K562 (cell line): Measurements from ENCODE around the gene DGCR8.

Experiments
- FOXM1 ChIP-seq, 2 experiments: fragments of 450-650 bp in 1 of 2; sonication (generic) in 1 of 2; formaldehyde crosslinking in 1 of 2; IDR thresholded peaks; 2 replicates each; pipeline versions ENCODE4 v1.6.1 to v1.9.0; 2017 to 2022; ENCODE audit warnings: low read depth in 2 of 2, mild to moderate bottlenecking in 2 of 2, missing genetic modification reagents in 1 of 2, moderate library complexity in 1 of 2
- NFYB ChIP-seq: IDR thresholded peaks from 2 replicates; pipeline ENCODE4 v1.6.1; 2011; ENCODE audit warnings: mild to moderate bottlenecking, moderate library complexity; ENCODE audit not compliant: insufficient read length; ENCODE audit errors: extremely low read depth
- POLR2A ChIP-seq: fragments of 450-650 bp; conservative IDR thresholded peaks from 2 replicates; pipeline ENCODE4 v1.6.1; 2016
- TF ChIP-seq, protein P1 (sequence below): sonication (generic); formaldehyde crosslinking; IDR thresholded peaks from 2 replicates; pipeline ENCODE4 v1.8.1; 2023; ENCODE audit warnings: mild to moderate bottlenecking, missing genetic modification reagents
- TF ChIP-seq, protein P2 (sequence below), 3 experiments: IDR thresholded peaks in 2 of 3; conservative IDR thresholded peaks in 1 of 3; 2 replicates each; pipeline ENCODE4 v1.5.1; 2011 to 2012; ENCODE audit warnings: low read length in 3 of 3, mild to moderate bottlenecking in 3 of 3, control low read depth in 2 of 3, improper control_type of control experiment in 1 of 3, inconsistent platforms in 1 of 3, low read depth in 1 of 3, mixed read lengths in 1 of 3, moderate library complexity in 1 of 3; ENCODE audit not compliant: insufficient read depth in 2 of 3

DNA sequence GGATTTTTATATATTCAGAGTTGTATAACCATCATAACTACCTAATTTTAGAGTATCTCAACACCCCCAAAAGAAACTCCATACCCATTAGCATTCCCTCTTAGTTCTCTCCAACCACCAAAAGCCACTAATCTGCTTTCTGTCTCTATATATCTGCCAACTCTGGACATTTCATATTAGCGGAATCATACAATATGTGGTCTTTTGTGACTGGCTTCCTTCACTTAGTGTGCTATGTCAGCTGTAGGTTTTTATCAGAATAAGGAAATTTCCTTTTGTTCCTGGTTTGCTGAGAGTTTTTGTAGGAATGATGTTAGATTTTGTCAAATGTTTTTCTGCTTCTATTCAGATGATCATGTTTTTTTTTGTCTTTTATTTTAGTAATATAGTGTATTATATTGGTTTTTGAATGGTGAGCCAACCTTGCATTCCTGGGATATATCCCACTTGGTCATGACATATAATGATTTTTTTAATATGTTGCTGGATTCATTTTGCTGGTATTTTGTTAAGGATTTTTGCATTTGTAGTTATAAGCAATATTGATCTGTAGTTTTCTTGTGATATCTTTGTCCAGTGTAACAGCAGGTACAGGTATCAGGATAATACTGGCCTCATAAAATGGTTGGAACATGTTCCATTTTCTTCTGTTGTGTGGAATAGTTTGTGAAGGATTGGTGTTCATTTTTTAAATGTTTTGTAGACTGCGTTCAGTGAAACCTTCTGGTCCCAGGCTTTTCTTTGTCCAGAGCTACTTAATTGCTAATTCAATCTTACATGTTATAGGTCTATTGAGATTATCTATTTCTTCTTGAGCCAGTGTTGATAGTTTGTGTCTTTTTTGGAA, 16.8 kb downstream of the DGCR8 start:
- TF ChIP-seq FOXM1 (IDR thresholded peaks at IDR 0.05; ENCODE audit: low read depth) = no peak
- no peak for TF ChIP-seq FOXM1 (CRISPR knock-in tag; IDR thresholded peaks at IDR 0.05; ENCODE audit: low read depth)
- TF ChIP-seq, protein P1, sequence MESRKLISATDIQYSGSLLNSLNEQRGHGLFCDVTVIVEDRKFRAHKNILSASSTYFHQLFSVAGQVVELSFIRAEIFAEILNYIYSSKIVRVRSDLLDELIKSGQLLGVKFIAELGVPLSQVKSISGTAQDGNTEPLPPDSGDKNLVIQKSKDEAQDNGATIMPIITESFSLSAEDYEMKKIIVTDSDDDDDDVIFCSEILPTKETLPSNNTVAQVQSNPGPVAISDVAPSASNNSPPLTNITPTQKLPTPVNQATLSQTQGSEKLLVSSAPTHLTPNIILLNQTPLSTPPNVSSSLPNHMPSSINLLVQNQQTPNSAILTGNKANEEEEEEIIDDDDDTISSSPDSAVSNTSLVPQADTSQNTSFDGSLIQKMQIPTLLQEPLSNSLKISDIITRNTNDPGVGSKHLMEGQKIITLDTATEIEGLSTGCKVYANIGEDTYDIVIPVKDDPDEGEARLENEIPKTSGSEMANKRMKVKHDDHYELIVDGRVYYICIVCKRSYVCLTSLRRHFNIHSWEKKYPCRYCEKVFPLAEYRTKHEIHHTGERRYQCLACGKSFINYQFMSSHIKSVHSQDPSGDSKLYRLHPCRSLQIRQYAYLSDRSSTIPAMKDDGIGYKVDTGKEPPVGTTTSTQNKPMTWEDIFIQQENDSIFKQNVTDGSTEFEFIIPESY (CRISPR knock-in tag) = no peak
- no peak; the same call in 1 of the 2 replicates for TF ChIP-seq POLR2A
- TF ChIP-seq, protein P2, sequence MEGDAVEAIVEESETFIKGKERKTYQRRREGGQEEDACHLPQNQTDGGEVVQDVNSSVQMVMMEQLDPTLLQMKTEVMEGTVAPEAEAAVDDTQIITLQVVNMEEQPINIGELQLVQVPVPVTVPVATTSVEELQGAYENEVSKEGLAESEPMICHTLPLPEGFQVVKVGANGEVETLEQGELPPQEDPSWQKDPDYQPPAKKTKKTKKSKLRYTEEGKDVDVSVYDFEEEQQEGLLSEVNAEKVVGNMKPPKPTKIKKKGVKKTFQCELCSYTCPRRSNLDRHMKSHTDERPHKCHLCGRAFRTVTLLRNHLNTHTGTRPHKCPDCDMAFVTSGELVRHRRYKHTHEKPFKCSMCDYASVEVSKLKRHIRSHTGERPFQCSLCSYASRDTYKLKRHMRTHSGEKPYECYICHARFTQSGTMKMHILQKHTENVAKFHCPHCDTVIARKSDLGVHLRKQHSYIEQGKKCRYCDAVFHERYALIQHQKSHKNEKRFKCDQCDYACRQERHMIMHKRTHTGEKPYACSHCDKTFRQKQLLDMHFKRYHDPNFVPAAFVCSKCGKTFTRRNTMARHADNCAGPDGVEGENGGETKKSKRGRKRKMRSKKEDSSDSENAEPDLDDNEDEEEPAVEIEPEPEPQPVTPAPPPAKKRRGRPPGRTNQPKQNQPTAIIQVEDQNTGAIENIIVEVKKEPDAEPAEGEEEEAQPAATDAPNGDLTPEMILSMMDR (IDR thresholded peaks at IDR 0.05 in 2 of 3, conservative IDR thresholded peaks at IDR 0.05 in 1 of 3; ENCODE audit: insufficient read depth in 2 of 3, low read depth in 1 of 3, low read length in 3 of 3) = no peak
- no peak for TF ChIP-seq NFYB
